Smooth muscle cell (in vitro differentiated cells): ENCODE data around the gene DIAPH3. TPM values are rescaled to one million over a fixed set of nuclear protein-coding genes. Genes with fewer than 3 reads are reported as not detected.

Experiments used
- DNase-seq: peaks from one replicate; lab custom pipeline; 2025; ENCODE audit not compliant: unreplicated experiment; lab: John Stamatoyannopoulos, UW
- H2AFZ ChIP-seq: fragments of 200-600 bp; sonication (generic); 2 replicates; pipeline ENCODE4 v1.6.0; 2016; ENCODE audit warnings: antibody characterized with exemption, low read depth, mild to moderate bottlenecking
- H3F3A ChIP-seq: fragments of 200-600 bp; sonication (generic); 2 replicates; pipeline ENCODE4 v1.6.0; 2017; ENCODE audit warnings: antibody characterized with exemption, low read depth
- H3K27ac ChIP-seq: fragments of 200-600 bp; sonication (generic); 2 replicates; pipeline ENCODE4 v1.5.1; 2016; ENCODE audit warnings: low read depth, mild to moderate bottlenecking
- H3K27me3 ChIP-seq: fragments of 200-600 bp; sonication (generic); 2 replicates; pipeline ENCODE4 v1.6.1; 2016; ENCODE audit warnings: low read depth, mild to moderate bottlenecking
- H3K36me3 ChIP-seq: fragments of 200-600 bp; sonication (generic); 2 replicates; pipeline ENCODE4 v1.5.1; 2016; ENCODE audit warnings: low read depth
- H3K4me1 ChIP-seq: fragments of 200-600 bp; sonication (generic); 2 replicates; pipeline ENCODE4 v1.5.1; 2016; ENCODE audit warnings: low read depth
- H3K4me2 ChIP-seq: fragments of 200-600 bp; sonication (generic); 2 replicates; pipeline ENCODE4 v1.6.0; 2016; ENCODE audit warnings: mild to moderate bottlenecking
- H3K4me3 ChIP-seq: fragments of 200-600 bp; sonication (generic); 2 replicates; pipeline ENCODE4 v1.5.1; 2016; ENCODE audit warnings: mild to moderate bottlenecking
- H3K79me2 ChIP-seq: fragments of 200-600 bp; sonication (generic); 2 replicates; pipeline ENCODE4 v1.6.0; 2016; ENCODE audit warnings: low read depth, mild to moderate bottlenecking
- H3K9ac ChIP-seq: fragments of 200-600 bp; sonication (generic); 2 replicates; pipeline ENCODE4 v1.6.0; 2016; ENCODE audit warnings: low read depth
- H3K9me3 ChIP-seq: fragments of 200-600 bp; sonication (generic); replicated peaks from 2 replicates; pipeline ENCODE4 v1.5.1; 2016; ENCODE audit warnings: low read depth
- H4K20me1 ChIP-seq: fragments of 200-600 bp; sonication (generic); 2 replicates; pipeline ENCODE4 v1.6.0; 2016; ENCODE audit warnings: low read depth
- WGBS: methylation state at CpG from one replicate; pipeline ENCODE4 v1.1.7; 2016; ENCODE audit warnings: low lambda C conversion rate; 5-methylcytosine and 5-hydroxymethylcytosine counted together
- polyA plus RNA-seq: library from polyadenylated mRNA; unstranded; fragments of >200 nt; fragmentation: Nextera tagmentation; extraction: Ambion mirVana; gene quantifications from 2 replicates; pipeline ENCODE4 v1.2.1, GENCODE V29; 2016
- total RNA-seq: library from RNA; depleted of rRNA; stranded (reverse); fragments of >200 nt; gene quantifications from 2 replicates; pipeline ENCODE4 v1.2.3, GENCODE V29; 2014
- TF ChIP-seq, protein P1 (sequence below): fragments of 200-600 bp; sonication (generic); IDR thresholded peaks from 2 replicates; pipeline ENCODE4 v1.5.1; 2017; ENCODE audit warnings: borderline replicate concordance, mild to moderate bottlenecking, antibody characterized with exemption; ENCODE audit not compliant: insufficient read depth, poor library complexity, severe bottlenecking

Gene DIAPH3
- total and polyA plus RNA-seq, 2 experiments from 2014 or later = 6.8 to 9.5 TPM

DNA sequence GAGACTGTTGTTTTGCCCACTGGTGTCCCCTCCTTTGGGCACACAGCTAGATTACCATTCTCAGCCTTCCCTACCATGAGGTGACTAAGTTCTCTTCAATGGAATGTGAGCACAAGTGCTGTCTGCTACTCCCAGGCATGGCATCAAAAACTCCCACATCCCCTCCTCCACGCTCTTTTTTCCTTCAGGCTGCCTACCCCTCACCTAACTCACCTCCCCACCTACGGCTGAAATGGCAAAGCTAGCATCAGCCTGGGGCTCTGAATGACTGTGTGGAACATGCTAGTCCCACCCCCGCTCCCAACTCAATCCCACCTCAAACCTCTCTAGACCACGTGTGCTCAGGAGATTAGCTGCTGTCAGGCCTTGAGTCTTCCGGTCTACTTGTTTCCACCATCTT lies 512.2 kb downstream of the DIAPH3 start:
- H3K79me2 ChIP-seq = no peaks in the 10 kb centered on the region
- 91% methylated on average over 5 of the region's 5 CpGs for WGBS

DNA sequence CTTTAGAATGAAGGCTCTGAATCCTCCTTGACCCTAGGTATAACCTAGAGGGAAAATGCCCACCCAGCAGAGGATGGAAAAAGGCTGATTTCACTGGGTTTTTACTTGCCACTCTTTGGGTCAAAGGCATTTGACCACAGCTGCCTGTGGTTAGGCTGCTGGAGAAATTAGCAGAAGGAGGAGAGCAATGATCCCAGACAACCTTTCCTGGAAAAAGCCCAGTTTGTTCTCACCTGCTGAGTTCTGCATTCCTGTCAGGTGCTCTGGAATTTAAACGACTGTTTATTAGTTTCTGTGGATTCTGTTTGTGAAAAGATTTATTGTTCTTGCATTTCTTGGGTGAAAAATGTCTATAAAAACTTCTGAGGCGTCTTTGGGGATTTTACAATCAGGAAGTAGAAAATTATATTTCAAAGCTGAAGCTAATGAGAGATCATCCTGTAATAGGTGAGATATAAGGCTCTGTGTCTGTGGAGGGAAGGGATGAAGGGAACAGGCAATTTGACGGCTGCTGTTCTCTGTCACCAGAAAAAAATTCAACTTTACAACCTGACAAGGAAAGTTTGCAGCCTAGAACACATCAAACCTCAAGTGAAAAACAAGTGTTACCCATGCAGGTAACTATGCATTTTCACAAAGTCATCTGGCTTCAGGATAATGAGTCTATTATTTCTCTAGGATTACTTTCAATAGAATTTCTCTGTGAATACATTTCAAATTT lies 519.7 kb downstream of the DIAPH3 start:
- no peaks in the 10 kb centered on the region for H3K4me1 ChIP-seq
- no peak for DNase-seq
- H3K27ac ChIP-seq = no peak overlapping the region
- H3F3A ChIP-seq = no peaks in the 10 kb centered on the region
- TF ChIP-seq, protein P1, sequence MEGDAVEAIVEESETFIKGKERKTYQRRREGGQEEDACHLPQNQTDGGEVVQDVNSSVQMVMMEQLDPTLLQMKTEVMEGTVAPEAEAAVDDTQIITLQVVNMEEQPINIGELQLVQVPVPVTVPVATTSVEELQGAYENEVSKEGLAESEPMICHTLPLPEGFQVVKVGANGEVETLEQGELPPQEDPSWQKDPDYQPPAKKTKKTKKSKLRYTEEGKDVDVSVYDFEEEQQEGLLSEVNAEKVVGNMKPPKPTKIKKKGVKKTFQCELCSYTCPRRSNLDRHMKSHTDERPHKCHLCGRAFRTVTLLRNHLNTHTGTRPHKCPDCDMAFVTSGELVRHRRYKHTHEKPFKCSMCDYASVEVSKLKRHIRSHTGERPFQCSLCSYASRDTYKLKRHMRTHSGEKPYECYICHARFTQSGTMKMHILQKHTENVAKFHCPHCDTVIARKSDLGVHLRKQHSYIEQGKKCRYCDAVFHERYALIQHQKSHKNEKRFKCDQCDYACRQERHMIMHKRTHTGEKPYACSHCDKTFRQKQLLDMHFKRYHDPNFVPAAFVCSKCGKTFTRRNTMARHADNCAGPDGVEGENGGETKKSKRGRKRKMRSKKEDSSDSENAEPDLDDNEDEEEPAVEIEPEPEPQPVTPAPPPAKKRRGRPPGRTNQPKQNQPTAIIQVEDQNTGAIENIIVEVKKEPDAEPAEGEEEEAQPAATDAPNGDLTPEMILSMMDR = no peak
- no peaks in the 10 kb centered on the region for H3K79me2 ChIP-seq
- no peaks in the 10 kb centered on the region for H4K20me1 ChIP-seq
- H3K4me2 ChIP-seq = no peak overlapping the region
- H2AFZ ChIP-seq = no peak overlapping the region
- H3K4me3 ChIP-seq = no peak overlapping the region
- H3K9ac ChIP-seq = no peak overlapping the region
- H3K27me3 ChIP-seq = no peaks in the 10 kb centered on the region
- H3K36me3 ChIP-seq = no peaks in the 10 kb centered on the region
- WGBS = 16% methylated on average over 3 of the region's 3 CpGs
- no peaks in the 10 kb centered on the region for H3K9me3 ChIP-seq

More for the DNA sequence above, 512.2 kb downstream of the DIAPH3 start:
- Histone ChIP-seq H3K4me2 (no peak overlapping the region), H4K20me1 (no peaks in the 10 kb centered on the region), H3K27me3 (no peaks in the 10 kb centered on the region), H3F3A (no peaks in the 10 kb centered on the region), H3K4me1 (no peaks in the 10 kb centered on the region), H3K4me3 (no peak overlapping the region), H3K9ac (no peak overlapping the region), H3K9me3 (no peaks in the 10 kb centered on the region), H3K36me3 (no peaks in the 10 kb centered on the region), H3K27ac (no peak overlapping the region), H2AFZ (no peak overlapping the region)
- no peak for DNase-seq
- TF ChIP-seq, protein P1 = no peak

DNA sequence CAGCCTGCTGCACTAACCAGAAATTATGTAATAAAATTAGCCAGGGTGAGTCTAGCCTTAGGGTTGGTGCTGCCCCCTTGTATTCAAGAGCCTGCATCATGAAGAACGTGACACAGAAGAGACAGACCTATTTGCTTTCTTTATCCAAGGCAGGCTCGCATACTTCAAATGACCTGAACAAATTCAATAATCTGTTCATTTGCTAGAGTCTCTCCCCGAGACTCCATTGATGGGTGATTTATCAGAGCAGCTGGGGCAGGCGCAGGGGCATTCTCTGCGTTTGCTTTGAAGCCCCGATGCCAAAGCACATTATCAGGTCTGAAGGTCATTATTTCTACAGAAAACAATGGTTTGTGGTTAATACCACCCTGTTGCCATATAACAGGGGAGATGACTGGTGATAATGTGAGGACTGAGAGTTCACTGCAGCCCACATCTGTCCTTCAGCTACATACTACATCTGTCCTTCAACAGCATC lies 520.3 kb downstream of the DIAPH3 start:
- no peaks in the 10 kb centered on the region for H3F3A ChIP-seq
- no peak overlapping the region for H3K9ac ChIP-seq
- TF ChIP-seq, protein P1 = no peak

DNA sequence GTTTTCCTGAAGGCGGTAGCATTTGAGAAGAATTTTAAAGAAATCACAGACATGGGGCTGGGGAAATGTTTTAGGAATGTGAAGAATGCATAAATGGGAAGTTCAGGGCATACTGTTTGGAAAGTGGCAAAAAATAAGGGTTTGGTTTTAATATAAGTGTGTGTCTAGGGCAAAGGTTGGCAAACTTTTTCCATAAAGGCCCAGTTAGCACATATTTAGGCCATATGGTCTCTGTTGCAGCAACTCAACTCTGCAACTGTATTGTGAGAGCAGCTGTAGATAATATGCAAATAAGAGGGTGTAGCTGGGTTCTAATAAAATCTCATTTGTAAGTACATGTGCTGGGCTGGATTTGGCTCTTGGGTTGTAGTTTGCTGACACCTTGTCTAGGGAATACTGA lies 521.9 kb downstream of the DIAPH3 start:
- H3K4me2 ChIP-seq = no peak overlapping the region
- no peak overlapping the region for H2AFZ ChIP-seq
- no peak overlapping the region for H3K4me3 ChIP-seq
- no peaks in the 10 kb centered on the region for H3K79me2 ChIP-seq
- no peaks in the 10 kb centered on the region for H4K20me1 ChIP-seq
- DNase-seq = no peak
- 63% methylated on average over 1 of the region's 1 CpG for WGBS
- no peaks in the 10 kb centered on the region for H3K9me3 ChIP-seq
- H3K36me3 ChIP-seq = no peaks in the 10 kb centered on the region
- no peak overlapping the region for H3K27ac ChIP-seq
- H3K9ac ChIP-seq = no peak overlapping the region
- H3K4me1 ChIP-seq = no peaks in the 10 kb centered on the region
- TF ChIP-seq, protein P1 = no peak
- no peaks in the 10 kb centered on the region for H3F3A ChIP-seq
- H3K27me3 ChIP-seq = no peaks in the 10 kb centered on the region

More for the DNA sequence above, 520.3 kb downstream of the DIAPH3 start:
- Histone ChIP-seq H3K4me2 (no peak overlapping the region), H3K4me1 (no peaks in the 10 kb centered on the region), H3K79me2 (no peaks in the 10 kb centered on the region), H2AFZ (no peak overlapping the region), H3K4me3 (no peak overlapping the region), H4K20me1 (no peaks in the 10 kb centered on the region), H3K27ac (no peak overlapping the region), H3K9me3 (no peaks in the 10 kb centered on the region), H3K36me3 (no peaks in the 10 kb centered on the region), H3K27me3 (no peaks in the 10 kb centered on the region)
- WGBS = 69% methylated on average over 6 of the region's 6 CpGs
- DNase-seq = no peak
